H1 (cell line): ENCODE data around the gene TPO. TPM values are rescaled to one million over a fixed set of nuclear protein-coding genes. Genes with fewer than 3 reads are reported as not detected.

Experiments
- CTCF ChIA-PET: fragments of 300-600 bp; sonication (Branson Sonifier 250); formaldehyde crosslinking; loops from one replicate; lab custom pipeline; 2021; ENCODE audit not compliant: partially characterized antibody; lab: Charles Lee
- POLR2A ChIA-PET: fragments of 300-600 bp; sonication (Branson Sonifier 250); formaldehyde crosslinking; loops from one replicate; lab custom pipeline; 2021; ENCODE audit warnings: inconsistent platforms; ENCODE audit not compliant: partially characterized antibody; lab: Charles Lee
- DNase-seq, 2 experiments: peaks; one replicate each; pipeline versions ENCODE4 v3.0.0 to v3.0.0-alpha.2; 2010 to 2022; ENCODE audit warnings: low spot score in 2 of 2, low read depth in 1 of 2, mixed read lengths in 1 of 2
- FAIRE-seq: peaks from 2 replicates; lab custom pipeline; 2011; peaks lifted over from hg19 to GRCh38; lab: Jason Lieb, UNC
- H2AFZ ChIP-seq: 2 replicates; pipeline ENCODE4 v1.8.1; 2012; ENCODE audit warnings: low read length, inconsistent platforms
- H2AK5ac ChIP-seq: 2 replicates; pipeline ENCODE4 v1.6.1; 2013; ENCODE audit warnings: low read depth, low read length
- H2BK120ac ChIP-seq: replicated peaks from 2 replicates; pipeline ENCODE3; 2013; ENCODE audit warnings: low read depth, low read length, inconsistent platforms
- H2BK12ac ChIP-seq: 2 replicates; pipeline ENCODE4 v1.6.1; 2013; ENCODE audit warnings: low read depth, low read length
- H2BK15ac ChIP-seq: 2 replicates; pipeline ENCODE4 v1.6.1; 2013; ENCODE audit warnings: low read length
- H2BK20ac ChIP-seq: 2 replicates; pipeline ENCODE4 v1.6.1; 2013; ENCODE audit warnings: low read length
- H2BK5ac ChIP-seq: 2 replicates; pipeline ENCODE4 v1.6.1; 2013; ENCODE audit warnings: low read depth, low read length
- H3K14ac ChIP-seq: 2 replicates; pipeline ENCODE4 v1.6.1; 2013; ENCODE audit warnings: inconsistent platforms; ENCODE audit not compliant: insufficient read length
- H3K18ac ChIP-seq: 2 replicates; pipeline ENCODE4 v1.6.1; 2013; ENCODE audit warnings: low read length; ENCODE audit errors: extremely low read depth
- H3K23ac ChIP-seq: 2 replicates; pipeline ENCODE4 v1.6.1; 2013; ENCODE audit warnings: inconsistent platforms; ENCODE audit not compliant: insufficient read length
- H3K23me2 ChIP-seq: 2 replicates; pipeline ENCODE4 v1.6.1; 2013; ENCODE audit warnings: low read depth, low read length
- H3K27ac ChIP-seq: 2 replicates; pipeline ENCODE4 v1.6.1; 2011; ENCODE audit warnings: low read depth, low read length, inconsistent platforms
- H3K27me3 ChIP-seq, 4 experiments: replicated peaks in 1 of 4; 1 replicate in 1 of 4; 2 replicates in 3 of 4; pipeline versions ENCODE4 v1.6.1 to v1.8.1; 2011 to 2013; ENCODE audit warnings: low read length in 3 of 4, mild to moderate bottlenecking in 3 of 4, inconsistent platforms in 2 of 4, mixed read lengths in 2 of 4, moderate library complexity in 1 of 4; ENCODE audit not compliant: control insufficient read depth in 3 of 4, insufficient read depth in 3 of 4; ENCODE audit errors: extremely low read depth in 1 of 4
- H3K36me3 ChIP-seq, 4 experiments: 2 replicates each; pipeline versions ENCODE4 v1.6.1 to v1.8.1; 2011 to 2013; ENCODE audit warnings: mild to moderate bottlenecking in 4 of 4, low read length in 3 of 4, moderate library complexity in 2 of 4, control low read depth in 1 of 4, inconsistent platforms in 1 of 4; ENCODE audit not compliant: insufficient read depth in 4 of 4, control insufficient read depth in 2 of 4
- H3K4ac ChIP-seq: replicated peaks from 2 replicates; pipeline ENCODE3; 2013; ENCODE audit warnings: low read length, low read depth, mixed read lengths, inconsistent platforms; ENCODE audit not compliant: insufficient read length
- H3K4me1 ChIP-seq, 4 experiments: replicated peaks in 1 of 4; 1 replicate in 1 of 4; 2 replicates in 3 of 4; pipeline versions ENCODE4 v1.6.1 to v1.8.1; 2011 to 2013; ENCODE audit warnings: low read length in 3 of 4, inconsistent platforms in 2 of 4, mixed read lengths in 1 of 4; ENCODE audit not compliant: insufficient read depth in 4 of 4, control insufficient read depth in 3 of 4
- H3K4me2 ChIP-seq, 2 experiments: 2 replicates each; pipeline versions ENCODE4 v1.6.1 to v1.8.1; 2011 to 2013; ENCODE audit warnings: low read depth in 2 of 2, low read length in 2 of 2, control low read depth in 1 of 2, inconsistent platforms in 1 of 2, mild to moderate bottlenecking in 1 of 2; ENCODE audit not compliant: insufficient read depth in 1 of 2
- H3K4me3 ChIP-seq, 4 experiments: fragments of 200-600, 300-600 bp in 1 of 4; sonication (generic), shearing (Covaris generic), sonication (Bioruptor Twin) in 1 of 4; 2 replicates each; pipeline versions ENCODE4 v1.5.1 to v1.8.1; 2011 to 2016; ENCODE audit warnings: low read length in 4 of 4, low read depth in 3 of 4, control low read depth in 2 of 4, inconsistent platforms in 2 of 4, mild to moderate bottlenecking in 2 of 4, mixed read lengths in 1 of 4, moderate library complexity in 1 of 4; ENCODE audit not compliant: insufficient read depth in 2 of 4; ENCODE audit errors: extremely low read depth in 1 of 4
- H3K56ac ChIP-seq: replicated peaks from 2 replicates; pipeline ENCODE3; 2013; ENCODE audit warnings: low read depth, mild to moderate bottlenecking, mixed read lengths, low read length, inconsistent platforms; ENCODE audit not compliant: insufficient read length
- H3K79me1 ChIP-seq: 2 replicates; pipeline ENCODE4 v1.6.1; 2013; ENCODE audit warnings: low read depth, low read length, control low read depth
- H3K79me2 ChIP-seq, 2 experiments: 2 replicates each; pipeline versions ENCODE4 v1.6.1 to v1.8.1; 2012 to 2013; ENCODE audit warnings: low read length in 2 of 2, mild to moderate bottlenecking in 2 of 2, inconsistent platforms in 1 of 2; ENCODE audit not compliant: insufficient read depth in 2 of 2, control insufficient read depth in 1 of 2
- H3K9ac ChIP-seq, 4 experiments: replicated peaks in 1 of 4; 1 replicate in 1 of 4; 2 replicates in 3 of 4; pipeline versions ENCODE4 v1.6.1 to v1.8.1; 2011 to 2013; ENCODE audit warnings: low read depth in 3 of 4, low read length in 3 of 4, control low read depth in 2 of 4, mild to moderate bottlenecking in 2 of 4, moderate library complexity in 2 of 4, inconsistent platforms in 1 of 4; ENCODE audit errors: extremely low read depth in 1 of 4
- H3K9me3 ChIP-seq, 2 experiments: 2 replicates each; pipeline versions ENCODE4 v1.6.1 to v1.8.1; 2012 to 2013; ENCODE audit warnings: mild to moderate bottlenecking in 2 of 2, moderate library complexity in 2 of 2, control low read depth in 1 of 2, inconsistent platforms in 1 of 2, low read depth in 1 of 2, low read length in 1 of 2, mixed read lengths in 1 of 2; ENCODE audit not compliant: insufficient read depth in 2 of 2
- H4K20me1 ChIP-seq, 2 experiments: replicated peaks in 1 of 2; 2 replicates each; pipeline versions ENCODE3 to v1.8.1; 2011 to 2013; ENCODE audit warnings: inconsistent platforms in 2 of 2, low read length in 2 of 2, mild to moderate bottlenecking in 1 of 2; ENCODE audit not compliant: insufficient read depth in 2 of 2, control insufficient read depth in 1 of 2
- H4K5ac ChIP-seq: 2 replicates; pipeline ENCODE4 v1.6.1; 2013; ENCODE audit warnings: low read length, low read depth, mixed read lengths, inconsistent platforms; ENCODE audit not compliant: insufficient read length
- H4K8ac ChIP-seq: 2 replicates; pipeline ENCODE4 v1.8.0; 2013; ENCODE audit warnings: mild to moderate bottlenecking, moderate library complexity, low read length, inconsistent platforms; ENCODE audit not compliant: insufficient read depth; ENCODE audit errors: extremely low read depth
- H4K91ac ChIP-seq: replicated peaks from 2 replicates; pipeline ENCODE3; 2013; ENCODE audit warnings: low read length, mixed read lengths, inconsistent platforms; ENCODE audit not compliant: insufficient read length
- RFX5 ChIP-seq: IDR thresholded peaks from 2 replicates; pipeline ENCODE4 v1.6.1; 2011; ENCODE audit warnings: low read depth, low read length, improper control_type of control experiment, borderline replicate concordance
- SP1 ChIP-seq: IDR thresholded peaks from 2 replicates; pipeline ENCODE4 v1.6.1; 2011; ENCODE audit warnings: low read depth, low read length
- USF2 ChIP-seq: IDR thresholded peaks from 2 replicates; pipeline ENCODE4 v1.6.1; 2011; ENCODE audit warnings: low read length, improper control_type of control experiment
- WGBS, 2 experiments: shearing (Covaris generic) in 1 of 2; methylation state at CpG; one replicate each; pipeline versions ENCODE4 v1.1.6 to v1.1.7; 2013 to 2015; ENCODE audit warnings: low lambda C conversion rate in 2 of 2, mixed read lengths in 2 of 2, inconsistent platforms in 1 of 2, low coverage in 1 of 2, missing lambda C conversion rate in 1 of 2; ENCODE audit not compliant: insufficient replicate concordance in 2 of 2, insufficient coverage in 1 of 2, insufficient read length in 1 of 2; ENCODE audit errors: extremely low coverage in 1 of 2, missing lambda C conversion rate in 1 of 2; 5-methylcytosine and 5-hydroxymethylcytosine counted together
- polyA plus RNA-seq, 7 experiments: library from polyadenylated mRNA; depleted of rRNA in 3 of 7; stranded (reverse) in 5 of 7; unstranded in 2 of 7; fragments of >200 nt in 5 of 7; fragments of 200-250 nt in 2 of 7; gene quantifications; 1 replicate in 5 of 7; 2 replicates in 1 of 7; 4 replicates in 1 of 7; pipeline versions ENCODE4 v1.2.1 to v1.2.3, GENCODE V29; 2011 to 2013; ENCODE audit warnings: missing spikeins in 2 of 7, mixed read lengths in 2 of 7
- total RNA-seq: library from RNA; stranded (reverse); fragmentation: NEBNext Ultra II Directional; extraction: Animal tissue kit (Norgen Biotek cat#: 25700); gene quantifications from 2 replicates; pipeline ENCODE4 v1.2.1, GENCODE V29; 2021

The TPO gene
- total and polyA plus RNA-seq, 2 of the 8 experiments (the other 6 are each of a cell fraction or from before 2014, with no cell fraction given) = not detected

DNA sequence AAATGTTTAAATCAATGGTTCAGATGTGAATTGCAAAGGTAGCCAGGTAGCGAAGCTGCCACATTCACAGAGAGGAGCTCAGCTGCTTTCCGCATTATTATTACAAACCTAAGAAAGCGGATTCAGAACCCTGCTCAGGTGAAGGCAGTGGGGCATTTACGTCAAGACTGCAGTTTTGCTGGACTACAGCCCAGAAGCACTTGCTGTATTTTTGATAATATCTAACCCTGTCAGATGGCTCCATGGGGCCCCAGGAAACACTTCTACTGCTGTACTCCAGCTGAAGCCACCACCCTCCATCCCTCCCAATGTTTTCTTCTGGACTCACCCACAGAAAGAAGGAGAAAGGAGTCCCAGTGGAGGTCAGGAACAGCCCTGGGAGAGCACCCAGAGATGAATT is 96.9 kb downstream of the TPO start:
- H3K23me2 ChIP-seq = no peaks in the 10 kb centered on the region
- no peak for DNase-seq

More for the DNA sequence above, 96.9 kb downstream of the TPO start:
- Histone ChIP-seq H3K79me1 (no peaks in the 10 kb centered on the region), H2AK5ac (no peak overlapping the region), H4K8ac (no peak overlapping the region), H3K23ac (no peak overlapping the region), H2BK120ac (no peak overlapping the region), H2BK5ac (no peak overlapping the region), H3K4ac (no peak overlapping the region), H3K36me3 (no peaks in the 10 kb centered on the region), H2BK20ac (no peak overlapping the region), H2BK15ac (no peak overlapping the region), H3K9me3 (no peaks in the 10 kb centered on the region), H3K9ac (no peak overlapping the region), H4K5ac (no peak overlapping the region), H3K14ac (no peak overlapping the region), H4K20me1 (no peaks in the 10 kb centered on the region), H2BK12ac (no peak overlapping the region), H3K56ac (no peak overlapping the region), H3K18ac (no peak overlapping the region), H3K4me1 (no peaks in the 10 kb centered on the region; a peak in 1 of 7 replicates), H3K4me3 (no peak overlapping the region), H3K79me2 (no peaks in the 10 kb centered on the region), H4K91ac (no peak overlapping the region), H3K27ac (no peak overlapping the region), H2AFZ (no peak overlapping the region), H3K4me2 (peak overlapping the region in 1 of 2 experiments; percentile 21; a peak in 1 of 4 replicates), H3K27me3 (no peaks in the 10 kb centered on the region)
- FAIRE-seq = no peak
- ChIA-PET POLR2A (interaction anchor here (0.7 kb wide), 1 partner anchor 29 kb away, joined by 3 read pairs; no protein-coding TSS in a partner anchor), CTCF (interaction anchor here (1.8 kb wide), 1 partner anchor 36 kb away, joined by 5 read pairs; no protein-coding TSS in a partner anchor)
- WGBS, 2 experiments = 60% methylated on average over 4 of the region's 4 CpGs; no CpG with 5 or more reads in 1 of the 2 experiments
- TF ChIP-seq SP1 (no peak), RFX5 (no peak), USF2 (no peak)
